GM12874 (cell line): Measurements from ENCODE around the gene SPATS2.

Experiments used
- CTCF ChIP-seq: IDR thresholded peaks from 2 replicates; pipeline ENCODE4 v1.5.1; 2011; ENCODE audit warnings: low read depth, mild to moderate bottlenecking, control low read depth, low read length, moderate library complexity; ENCODE audit not compliant: insufficient read depth

SPATS2 gene

GRCh38 chr12:49553512-49554088, 186.3 kb downstream of the SPATS2 start:
- TF ChIP-seq CTCF: peak; percentile 46

GRCh38 chr12:49554266-49554665, 187.0 kb downstream of the SPATS2 start:
- no peak for TF ChIP-seq CTCF

GRCh38 chr12:49555631-49556390, 188.5 kb downstream of the SPATS2 start:
- TF ChIP-seq CTCF: no peak

GRCh38 chr12:49556391-49557186, 189.3 kb downstream of the SPATS2 start:
- TF ChIP-seq CTCF: no peak

- no peak for TF ChIP-seq CTCF
Observed at GRCh38 chr12:49557187-49557916, 190.1 kb downstream of the SPATS2 start.

- TF ChIP-seq CTCF: 0 out of 2 replicates have a peak, but pooled peaks have one; percentile 4
Observed at GRCh38 chr12:49557917-49558215, 190.6 kb downstream of the SPATS2 start.

GRCh38 chr12:49558526-49558925, 191.3 kb downstream of the SPATS2 start:
- TF ChIP-seq CTCF: no peak
